Measurements from ENCODE around the gene GNAI1. TPM values are rescaled to one million over a fixed set of nuclear protein-coding genes. Genes with fewer than 3 reads are reported as not detected.

Gene GNAI1
- total and polyA plus RNA-seq, 2 donors (not counting 1 experiment from before 2014, with no cell fraction given): not detected

DNA sequence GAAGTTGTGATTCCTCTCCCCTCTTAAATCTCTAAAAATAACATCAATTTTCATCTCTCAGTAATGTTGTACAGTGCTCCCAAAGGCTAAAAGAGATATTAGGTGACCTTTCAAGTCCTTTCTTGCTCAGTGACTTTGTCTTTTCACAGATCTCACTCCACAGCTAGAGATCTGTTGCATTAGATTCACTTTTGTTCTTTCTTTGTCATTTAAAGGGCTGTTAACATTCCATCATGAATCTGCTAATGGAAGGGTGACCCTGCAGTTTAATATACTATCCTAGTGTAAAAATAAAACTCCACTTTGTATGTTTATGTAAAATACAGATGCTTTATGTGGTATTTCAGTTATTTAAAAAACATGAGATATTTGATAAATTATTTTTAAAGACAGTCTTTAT, 30.5 kb downstream of the GNAI1 start:
- no peak for TF ChIP-seq EZH2 (IDR thresholded peaks at IDR 0.05; ENCODE audit: borderline replicate concordance, insufficient read depth, low read depth, low read length, poor library complexity, severe bottlenecking)
- TF ChIP-seq, protein P1, sequence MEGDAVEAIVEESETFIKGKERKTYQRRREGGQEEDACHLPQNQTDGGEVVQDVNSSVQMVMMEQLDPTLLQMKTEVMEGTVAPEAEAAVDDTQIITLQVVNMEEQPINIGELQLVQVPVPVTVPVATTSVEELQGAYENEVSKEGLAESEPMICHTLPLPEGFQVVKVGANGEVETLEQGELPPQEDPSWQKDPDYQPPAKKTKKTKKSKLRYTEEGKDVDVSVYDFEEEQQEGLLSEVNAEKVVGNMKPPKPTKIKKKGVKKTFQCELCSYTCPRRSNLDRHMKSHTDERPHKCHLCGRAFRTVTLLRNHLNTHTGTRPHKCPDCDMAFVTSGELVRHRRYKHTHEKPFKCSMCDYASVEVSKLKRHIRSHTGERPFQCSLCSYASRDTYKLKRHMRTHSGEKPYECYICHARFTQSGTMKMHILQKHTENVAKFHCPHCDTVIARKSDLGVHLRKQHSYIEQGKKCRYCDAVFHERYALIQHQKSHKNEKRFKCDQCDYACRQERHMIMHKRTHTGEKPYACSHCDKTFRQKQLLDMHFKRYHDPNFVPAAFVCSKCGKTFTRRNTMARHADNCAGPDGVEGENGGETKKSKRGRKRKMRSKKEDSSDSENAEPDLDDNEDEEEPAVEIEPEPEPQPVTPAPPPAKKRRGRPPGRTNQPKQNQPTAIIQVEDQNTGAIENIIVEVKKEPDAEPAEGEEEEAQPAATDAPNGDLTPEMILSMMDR (IDR thresholded peaks at IDR 0.05): no peak
- no peak overlapping the region for H2AFZ ChIP-seq (ENCODE audit: insufficient read depth, low read depth, low read length, poor library complexity, severe bottlenecking)
- ATAC-seq (ENCODE audit: low read depth) (no peak), DNase-seq (no peak)
- POLR2A ChIA-PET: no interaction called here
- no peak overlapping the region for H3K9ac ChIP-seq (ENCODE audit: low read length)
- H3K36me3 ChIP-seq (replicated peaks in 1 of 2; ENCODE audit: control extremely low read depth in 1 of 2, control insufficient read depth in 1 of 2, extremely low read depth in 1 of 2, insufficient read depth in 2 of 2, low read length in 1 of 2): no peaks in the 10 kb centered on the region
- H3K27me3 Mint-ChIP-seq: no peaks in the 10 kb centered on the region
- no peaks in the 10 kb centered on the region for H3K9me3 Mint-ChIP-seq (ENCODE audit: insufficient read depth)
- H3K4me3 ChIP-seq (ENCODE audit: control extremely low read depth in 1 of 5, extremely low read depth in 1 of 5, insufficient read depth in 1 of 5, low read depth in 2 of 5, low read length in 4 of 5): no peak overlapping the region
- CTCF ChIA-PET: no interaction called here
- H3K9me3 ChIP-seq (ENCODE audit: control extremely low read depth in 1 of 3, control insufficient read depth in 2 of 3, insufficient read depth in 1 of 3, low read length in 2 of 3): no peaks in the 10 kb centered on the region
- no peaks in the 10 kb centered on the region for H3K4me1 ChIP-seq (ENCODE audit: control insufficient read depth in 2 of 2, insufficient read depth in 2 of 2, low read length in 2 of 2)
- no peaks in the 10 kb centered on the region for H3K79me2 ChIP-seq (ENCODE audit: control insufficient read depth, insufficient read depth, low read length)
- no peaks in the 10 kb centered on the region for H3K27me3 ChIP-seq (replicated peaks in 1 of 4; ENCODE audit: control extremely low read depth in 1 of 4, control insufficient read depth in 3 of 4, insufficient read depth in 4 of 4, low read length in 3 of 4)
- no peak overlapping the region for H3K27ac ChIP-seq (ENCODE audit: low read length in 2 of 2)
- H3K4me3 Mint-ChIP-seq: no peak overlapping the region
- no peak overlapping the region for H3K4me2 ChIP-seq (replicated peaks; ENCODE audit: low read depth, low read length, poor library complexity, severe bottlenecking)
- intact Hi-C loops (cut with micrococcal nuclease): no loop called here
- no peaks in the 10 kb centered on the region for H4K20me1 ChIP-seq (ENCODE audit: control insufficient read depth, insufficient read depth, low read length, poor library complexity, severe bottlenecking)
- H3K4me1 Mint-ChIP-seq: peaks cover 1% of the 10 kb centered on the region
- H3K27ac Mint-ChIP-seq: no peak overlapping the region

DNA sequence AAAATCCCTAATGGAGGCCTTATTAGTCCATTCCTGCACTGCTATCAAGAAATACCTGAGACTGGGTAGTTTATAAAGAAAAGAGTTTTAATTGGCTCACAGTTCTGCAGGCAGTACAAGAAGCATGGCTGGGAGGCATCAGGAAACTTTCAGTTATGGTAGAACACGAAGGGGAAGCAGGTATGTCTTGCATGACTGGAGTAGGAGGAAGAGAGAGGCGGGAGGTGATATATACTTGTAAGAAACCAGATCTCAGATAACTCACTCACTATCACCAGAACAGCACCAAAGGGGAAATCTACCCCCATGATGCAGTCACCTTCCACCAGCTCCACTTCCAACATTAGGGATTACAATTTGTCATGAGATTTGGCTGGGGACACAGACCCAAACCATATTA, 35.8 kb downstream of the GNAI1 start:
- no peaks in the 10 kb centered on the region for H4K20me1 ChIP-seq (ENCODE audit: control insufficient read depth, insufficient read depth, low read length, poor library complexity, severe bottlenecking)
- Mint-ChIP-seq H3K4me3 (no peak overlapping the region), H3K27me3 (no peaks in the 10 kb centered on the region), H3K4me1 (no peaks in the 10 kb centered on the region), H3K9me3 (ENCODE audit: insufficient read depth) (no peaks in the 10 kb centered on the region), H3K27ac (no peak overlapping the region)
- H3K79me2 ChIP-seq (ENCODE audit: control insufficient read depth, insufficient read depth, low read length): no peaks in the 10 kb centered on the region
- H3K9me3 ChIP-seq (ENCODE audit: control extremely low read depth in 1 of 3, control insufficient read depth in 2 of 3, insufficient read depth in 1 of 3, low read length in 2 of 3): peaks cover 0 to 2% (median 0%) of the 10 kb centered on the region in 3 donors
- no peak overlapping the region for H2AFZ ChIP-seq (ENCODE audit: insufficient read depth, low read depth, low read length, poor library complexity, severe bottlenecking)
- no peak overlapping the region for H3K4me3 ChIP-seq (ENCODE audit: control extremely low read depth in 1 of 5, extremely low read depth in 1 of 5, insufficient read depth in 1 of 5, low read depth in 2 of 5, low read length in 4 of 5)
- ChIA-PET POLR2A (no interaction called here), CTCF (no interaction called here)
- H3K4me1 ChIP-seq (ENCODE audit: control insufficient read depth in 2 of 2, insufficient read depth in 2 of 2, low read length in 2 of 2): no peaks in the 10 kb centered on the region
- no CpG with 5 or more reads among the region's 2 CpGs for WGBS (ENCODE audit: insufficient coverage)
- ATAC-seq (ENCODE audit: low read depth) (no peak), DNase-seq (no peak)
- H3K36me3 ChIP-seq (replicated peaks in 1 of 2; ENCODE audit: control extremely low read depth in 1 of 2, control insufficient read depth in 1 of 2, extremely low read depth in 1 of 2, insufficient read depth in 2 of 2, low read length in 1 of 2): no peaks in the 10 kb centered on the region
- H3K27ac ChIP-seq (ENCODE audit: low read length in 2 of 2): no peak overlapping the region
- H3K9ac ChIP-seq (ENCODE audit: low read length): no peak overlapping the region
- TF ChIP-seq EZH2 (IDR thresholded peaks at IDR 0.05; ENCODE audit: borderline replicate concordance, insufficient read depth, low read depth, low read length, poor library complexity, severe bottlenecking): no peak
- TF ChIP-seq, protein P1 (IDR thresholded peaks at IDR 0.05): no peak
- H3K4me2 ChIP-seq (replicated peaks; ENCODE audit: low read depth, low read length, poor library complexity, severe bottlenecking): no peak overlapping the region
- H3K27me3 ChIP-seq (replicated peaks in 1 of 4; ENCODE audit: control extremely low read depth in 1 of 4, control insufficient read depth in 3 of 4, insufficient read depth in 4 of 4, low read length in 3 of 4): no peaks in the 10 kb centered on the region
- intact Hi-C loops (cut with micrococcal nuclease): no loop called here

All from B cell (primary cell).